Fibroblast of skin of scalp (primary cell): ENCODE data around the gene SCPEP1.

Experiments used
- DNase-seq: peaks from one replicate; pipeline ENCODE4 v3.0.0-alpha.2; 2013

Gene SCPEP1

GRCh38 chr17:57044976-57045867 is 67.3 kb downstream of the SCPEP1 start:
- DNase-seq: no peak

- DNase-seq: no peak
These were observed 68.2 kb downstream of the SCPEP1 start for GRCh38 chr17:57045868-57046704.

GRCh38 chr17:57046749-57047148 is 68.8 kb downstream of the SCPEP1 start:
- DNase-seq: no peak

- DNase-seq: no peak
These were observed 70.2 kb downstream of the SCPEP1 start for GRCh38 chr17:57048096-57048495.

DNA sequence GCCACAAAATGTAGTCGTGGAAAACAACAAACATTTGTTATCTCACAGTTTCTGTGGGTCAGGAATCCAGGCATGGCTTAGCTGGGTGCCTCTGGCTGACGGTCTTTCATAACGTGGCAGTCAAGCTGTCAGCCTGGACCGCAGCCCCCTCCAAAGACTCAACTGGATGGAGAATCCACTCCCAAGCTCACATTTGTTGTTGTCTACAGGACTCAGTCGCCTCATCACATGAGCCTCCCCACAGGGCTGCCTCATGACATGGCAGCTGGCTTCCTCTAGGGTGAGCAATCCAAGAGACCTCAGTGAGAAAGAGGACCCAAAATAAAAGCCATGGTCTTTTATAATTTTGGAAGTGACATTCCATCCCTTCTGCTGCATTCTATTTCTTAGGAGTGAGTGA is 72.4 kb downstream of the SCPEP1 start:
- no peak for DNase-seq

GRCh38 chr17:57051886-57052361 is 74.0 kb downstream of the SCPEP1 start:
- DNase-seq: no peak
